GM12892 (cell line): ENCODE data around the gene NOS3.

Source experiments
- POLR2AphosphoS5 ChIP-seq: IDR thresholded peaks from 2 replicates; pipeline ENCODE4 v1.6.1; 2011; ENCODE audit warnings: low read depth, low read length, control low read depth
- TAF1 ChIP-seq: IDR thresholded peaks from 2 replicates; pipeline ENCODE4 v1.6.1; 2011; ENCODE audit warnings: low read depth, mild to moderate bottlenecking, control low read depth, low read length, borderline replicate concordance

DNA sequence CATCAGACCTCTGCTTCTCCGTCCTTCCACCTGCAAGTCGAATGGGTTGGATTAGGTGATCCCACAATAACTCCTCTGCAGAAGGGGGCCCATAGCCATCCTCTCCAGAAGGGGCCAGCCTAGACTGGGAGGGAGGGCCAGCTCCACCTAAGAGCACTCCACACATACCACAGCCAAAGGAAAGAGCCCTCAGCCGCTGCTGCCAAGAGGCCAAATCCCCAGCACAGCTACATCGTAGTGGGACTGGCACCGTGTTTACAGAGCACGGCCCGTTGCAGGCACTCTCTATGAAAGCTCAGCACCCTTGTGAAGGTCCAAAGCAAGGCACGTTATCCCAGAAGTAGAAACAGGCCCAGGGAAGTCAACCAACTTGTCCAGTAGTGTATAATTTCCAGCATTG, 18.1 kb upstream of the NOS3 start:
- TF ChIP-seq POLR2AphosphoS5 (no peak), TAF1 (no peak)
